GM18870 (cell line): Measurements from ENCODE around the gene ADGB.
"Not testable (repeated sequence)": the region's sequence is repeated elsewhere in the genome, so short reads cannot be mapped to it uniquely, and the experiment has no call there.

ENCODE experiments used
- ATAC-seq: cut with Tn5 transposase; IDR thresholded peaks from one replicate; pipeline ENCODE4 v1.9.1; 2021; ENCODE audit warnings: moderate library complexity; ENCODE audit not compliant: unreplicated experiment

Gene ADGB

DNA sequence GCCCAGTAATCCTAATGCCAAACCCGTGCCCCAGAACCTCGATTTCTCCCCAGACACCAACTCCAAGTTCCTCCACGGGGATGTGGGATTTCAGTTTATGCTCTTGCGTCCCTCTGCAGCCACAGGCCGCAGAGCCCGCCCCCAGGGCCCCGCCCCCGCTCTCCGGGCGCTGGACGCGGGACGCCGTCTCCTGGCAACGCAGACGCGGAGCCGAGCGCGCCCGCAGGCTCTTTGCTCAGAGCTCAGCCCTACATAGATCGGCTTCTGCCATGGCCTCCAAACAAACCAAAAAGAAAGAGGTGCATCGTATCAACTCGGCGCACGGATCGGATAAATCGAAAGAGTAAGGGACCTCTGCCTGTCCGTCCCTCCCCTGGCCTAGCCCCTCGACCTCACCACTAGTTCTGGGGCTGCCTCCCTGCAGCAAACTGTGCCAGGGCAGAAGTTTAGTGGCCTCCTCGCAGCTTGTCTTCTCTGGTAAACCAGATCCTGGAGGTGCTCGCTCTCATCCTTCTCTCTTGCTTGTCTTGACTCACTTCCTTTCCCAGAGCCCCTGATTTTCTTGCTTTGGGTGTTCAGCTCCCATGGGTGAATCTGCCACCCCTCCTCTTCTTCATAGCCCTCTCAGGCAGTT lies at the start of gene ADGB:
Gene ADGB (plus strand): TSS at position 201 of the 634 bp plus-strand sequence. CDS start 69 bp downstream, at position 270.
- no peak for ATAC-seq

DNA sequence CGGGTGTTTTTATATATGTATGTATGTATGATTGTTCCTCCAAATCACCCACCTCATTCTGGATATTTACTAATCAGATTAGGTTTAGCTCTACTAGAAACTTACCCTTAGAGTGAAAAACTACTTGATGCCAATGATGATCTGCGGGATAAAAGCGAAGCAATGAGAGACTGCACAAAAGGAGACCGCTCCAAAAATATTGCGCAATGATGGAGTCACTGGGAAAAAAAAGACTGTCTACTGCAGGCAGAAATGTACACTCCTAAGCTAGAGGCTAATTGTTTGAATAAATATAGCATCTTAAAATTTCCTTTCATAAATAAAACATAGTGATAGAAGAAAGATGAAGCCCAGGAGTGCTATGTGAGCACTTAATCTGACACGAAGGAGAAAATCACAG lies 47.9 kb upstream of the ADGB start:
- ATAC-seq, result no peak

DNA sequence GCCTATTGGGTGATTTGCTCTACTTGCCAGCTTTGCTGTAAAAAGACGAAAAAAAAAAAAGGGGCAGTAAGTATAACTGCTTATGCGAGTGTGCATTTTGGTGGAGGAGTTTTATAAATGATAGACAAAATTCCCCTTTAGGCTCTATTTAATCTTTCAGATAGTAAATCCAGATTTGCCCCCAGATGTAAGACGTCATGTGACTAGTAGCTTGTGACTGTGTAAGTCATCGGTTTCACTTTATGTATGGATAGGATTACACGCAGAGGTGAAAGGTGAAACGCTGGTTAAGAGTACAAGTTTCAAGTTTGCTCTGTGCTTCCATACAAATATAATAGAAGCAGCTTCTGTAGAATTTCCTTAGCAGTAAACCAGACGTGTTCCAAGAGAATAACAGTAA lies 47.2 kb upstream of the ADGB start:
- ATAC-seq, result no peak

DNA sequence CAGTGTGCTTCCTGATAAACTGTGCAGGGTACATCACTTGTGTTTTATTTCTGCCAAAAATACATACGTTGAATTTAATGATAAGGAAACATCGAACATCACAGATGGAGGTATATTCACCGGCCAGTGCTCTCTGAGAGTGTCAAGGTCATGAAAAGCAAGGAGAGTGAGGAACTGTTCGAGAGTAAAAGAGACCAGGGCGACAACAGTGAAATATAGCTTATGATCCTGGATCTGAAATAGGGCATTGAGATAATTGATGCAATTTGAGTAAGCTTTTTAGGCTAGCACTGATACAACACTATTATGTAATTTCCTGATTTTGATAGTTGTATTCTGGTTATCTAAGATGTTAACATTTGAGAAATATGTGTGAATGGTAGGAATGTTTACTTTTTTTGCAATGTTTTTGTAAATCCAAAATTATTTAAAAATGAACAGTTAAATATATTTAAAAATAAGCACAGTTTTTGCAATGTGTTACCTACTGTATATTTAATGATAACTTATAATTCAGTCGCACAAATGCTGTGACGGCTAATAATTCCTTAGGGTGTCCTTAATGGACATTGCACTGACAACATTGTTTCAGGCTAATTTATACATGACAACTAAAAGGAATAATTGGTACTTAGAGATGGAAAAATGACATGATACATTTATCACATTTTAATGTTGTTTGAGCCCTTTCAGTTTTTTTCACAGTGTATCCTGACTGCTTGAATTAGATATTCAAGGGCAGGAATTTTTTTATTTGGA lies 45.2 kb upstream of the ADGB start:
- no peak for ATAC-seq

GRCh38 chr6:146560607-146561006 lies 38.2 kb upstream of the ADGB start:
- ATAC-seq, result no peak

- not testable (repeated sequence) for ATAC-seq
Observed at GRCh38 chr6:146566661-146567060, 32.1 kb upstream of the ADGB start.

- not testable (repeated sequence) for ATAC-seq
Observed at GRCh38 chr6:146568619-146569018, 30.2 kb upstream of the ADGB start.

- ATAC-seq, result no peak
Observed at GRCh38 chr6:146574211-146574610, 24.6 kb upstream of the ADGB start.

GRCh38 chr6:146578054-146578453 lies 20.7 kb upstream of the ADGB start:
- no peak for ATAC-seq

GRCh38 chr6:146581968-146582367 lies 16.8 kb upstream of the ADGB start:
- no peak for ATAC-seq

DNA sequence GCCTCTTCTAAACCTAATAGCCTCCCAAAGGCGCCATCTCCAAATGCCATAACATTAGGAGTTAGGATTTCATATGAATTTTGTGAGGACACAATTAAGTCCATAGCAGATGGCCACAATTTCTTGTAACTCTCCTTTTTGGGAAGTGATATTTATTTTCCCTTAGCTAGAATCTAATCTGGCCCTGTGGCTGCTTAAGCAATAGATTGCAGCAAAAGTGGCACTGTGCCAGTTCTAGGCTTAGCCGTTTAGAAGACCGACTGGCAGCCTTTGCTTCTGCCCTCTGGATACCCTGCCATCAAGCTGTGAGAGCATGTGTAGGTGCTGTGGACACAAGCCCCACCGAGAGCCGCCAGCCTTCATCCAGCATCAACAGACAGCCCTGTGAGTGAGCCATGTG lies 15.9 kb upstream of the ADGB start:
- no peak for ATAC-seq

GRCh38 chr6:146583966-146584365 lies 14.8 kb upstream of the ADGB start:
- ATAC-seq, result no peak

- ATAC-seq, result no peak
Observed at GRCh38 chr6:146587459-146587858, 11.3 kb upstream of the ADGB start.

- no peak for ATAC-seq
Observed at GRCh38 chr6:146590492-146590891, 8.3 kb upstream of the ADGB start.

GRCh38 chr6:146592451-146592850 lies 6.3 kb upstream of the ADGB start:
- no peak for ATAC-seq

- no peak for ATAC-seq
Observed at GRCh38 chr6:146593986-146594385, 4.8 kb upstream of the ADGB start.

GRCh38 chr6:146594495-146594894 lies 4.3 kb upstream of the ADGB start:
- ATAC-seq, result no peak

DNA sequence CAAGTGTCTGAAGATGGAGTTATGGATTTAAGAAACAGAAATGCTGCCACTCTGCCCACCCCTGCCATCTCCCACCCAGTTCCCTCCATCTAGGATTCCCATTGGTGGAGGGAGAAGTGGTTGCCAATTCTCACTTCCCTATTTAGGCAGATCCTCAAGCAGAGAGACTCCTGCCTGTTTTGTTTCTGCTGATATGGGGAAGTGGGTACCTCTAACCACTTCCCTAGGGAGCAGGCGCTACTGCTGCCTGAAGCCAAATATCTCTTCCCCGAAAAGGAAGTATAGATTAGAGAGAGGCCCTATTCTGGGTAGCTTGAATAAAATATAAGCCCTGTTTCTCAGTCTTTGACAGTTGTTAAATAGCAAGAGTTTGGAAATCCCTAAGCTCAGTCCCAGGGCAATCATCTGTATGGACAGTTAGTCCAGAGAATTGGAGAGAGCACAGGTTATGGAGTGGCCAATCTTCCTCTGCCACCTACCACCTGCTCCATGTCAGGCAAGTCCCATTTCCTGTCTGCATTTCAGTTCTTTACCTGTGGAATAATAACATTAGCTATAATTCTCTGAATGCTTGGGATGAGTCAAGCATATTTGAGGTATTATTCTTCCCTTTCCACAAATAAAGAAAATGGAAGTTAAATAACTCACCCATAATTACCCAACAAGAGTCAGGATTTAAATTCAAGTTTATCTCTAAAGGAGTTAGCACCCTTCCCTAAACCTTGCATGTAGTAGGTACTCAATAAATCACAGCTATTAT lies 2.6 kb upstream of the ADGB start:
- ATAC-seq, result no peak

GRCh38 chr6:146601352-146601751 lies 2.6 kb downstream of the ADGB start:
- no peak for ATAC-seq

- no peak for ATAC-seq
Observed at GRCh38 chr6:146602526-146602925, 3.8 kb downstream of the ADGB start.

- no peak for ATAC-seq
Observed at GRCh38 chr6:146613947-146614346, 15.2 kb downstream of the ADGB start.

- no peak for ATAC-seq
Observed at GRCh38 chr6:146620655-146621054, 21.9 kb downstream of the ADGB start.
